HG02798 (cell line): ENCODE results near the gene KCNC1.

Experiments used
- ATAC-seq: cut with Tn5 transposase; IDR thresholded peaks from one replicate; pipeline ENCODE4 v1.9.1; 2021; ENCODE audit warnings: mild to moderate bottlenecking; ENCODE audit not compliant: unreplicated experiment, poor library complexity

Gene KCNC1

DNA sequence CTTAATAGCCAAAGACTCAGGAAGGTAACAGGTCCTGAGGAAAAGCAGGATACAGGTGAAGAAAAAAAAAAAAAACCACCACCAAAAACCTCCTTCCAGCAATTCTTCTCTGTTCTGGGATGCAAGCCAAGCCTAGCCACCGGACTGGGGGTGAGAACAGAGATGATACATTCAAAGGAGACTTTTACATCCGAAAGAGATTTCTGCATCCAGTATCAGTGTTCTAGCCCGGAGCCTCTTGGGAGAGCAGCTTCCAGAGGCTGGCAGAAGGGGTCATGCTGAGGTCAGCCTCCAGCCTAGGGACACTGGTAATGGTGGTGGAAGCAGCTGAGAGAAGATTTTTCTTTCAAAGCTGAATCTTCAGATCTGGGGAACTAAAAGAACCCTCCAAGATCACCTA is 76.2 kb downstream of the KCNC1 start:
- ATAC-seq, result no peak

DNA sequence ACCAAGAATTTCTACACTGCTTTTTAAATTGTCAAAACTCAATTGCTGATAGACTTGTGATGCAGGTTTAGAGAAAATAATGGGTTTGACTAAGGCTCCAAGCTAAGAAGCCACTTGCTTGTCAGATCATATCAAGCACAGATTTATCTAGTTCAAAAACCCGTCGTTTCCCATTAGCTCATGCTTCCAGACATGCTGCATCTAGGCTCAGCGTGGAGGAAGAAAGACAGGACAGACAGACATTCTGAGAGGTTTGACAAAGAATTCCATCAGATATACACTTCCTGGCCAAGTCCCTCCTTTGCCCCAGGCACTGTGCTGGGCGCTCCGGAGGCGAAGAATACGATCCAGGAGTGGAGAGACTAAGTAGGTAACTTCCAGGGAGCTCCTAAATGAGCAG is 76.8 kb downstream of the KCNC1 start:
- no peak for ATAC-seq

GRCh38 chr11:17812091-17812864 is 77.7 kb downstream of the KCNC1 start:
- no peak for ATAC-seq

- no peak for ATAC-seq
Observed at GRCh38 chr11:17812865-17813187, 78.2 kb downstream of the KCNC1 start.

DNA sequence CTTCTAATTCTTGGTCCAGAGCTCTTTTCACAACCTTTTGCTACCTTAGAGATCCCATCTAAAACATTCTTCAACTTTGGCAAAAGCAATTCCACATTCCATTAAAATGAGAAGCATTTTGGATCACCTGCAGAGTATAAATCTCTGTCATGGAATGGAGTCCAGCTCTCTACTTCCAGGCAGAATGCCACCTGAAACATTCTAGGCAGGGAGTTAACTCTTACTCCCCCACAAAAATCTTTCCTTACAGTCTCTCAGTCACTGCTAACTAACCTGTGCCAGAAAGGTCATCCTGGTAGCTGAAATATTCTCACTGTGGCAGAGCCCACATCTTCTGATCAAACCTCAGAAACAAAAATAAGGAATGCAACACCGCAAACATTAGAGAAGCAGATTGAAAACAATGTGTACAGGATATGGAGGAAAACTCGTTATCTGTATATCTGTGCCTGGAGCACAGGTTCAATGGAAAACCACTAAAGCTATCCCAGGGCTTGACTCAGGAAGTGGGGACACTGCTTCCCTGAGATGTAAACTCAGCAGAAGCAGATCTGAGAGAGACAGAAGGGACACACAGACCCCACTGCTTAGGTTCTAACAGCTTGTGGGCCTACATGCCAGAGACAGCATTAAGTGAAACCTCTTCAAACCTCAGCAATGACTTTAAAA is 78.9 kb downstream of the KCNC1 start:
- ATAC-seq, result no peak

DNA sequence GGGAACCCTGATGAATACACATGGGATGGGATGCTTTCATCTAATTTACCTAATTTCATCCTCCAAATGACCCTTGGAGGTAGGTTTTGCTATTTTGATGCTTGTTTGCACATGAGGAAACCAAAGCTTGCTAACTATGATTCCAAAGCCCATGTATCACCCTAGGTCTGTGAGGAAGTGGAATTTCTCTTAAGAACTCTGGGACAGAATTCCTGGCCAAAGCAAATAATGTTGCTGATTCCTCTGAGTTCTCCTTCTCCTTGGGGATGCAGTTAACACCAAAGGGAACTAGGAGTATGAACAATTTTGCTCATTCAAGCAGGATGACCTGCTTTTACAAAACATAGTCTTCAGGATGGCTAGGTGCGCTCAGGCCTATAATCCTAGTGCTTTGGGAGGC is 80.0 kb downstream of the KCNC1 start:
- no peak for ATAC-seq

GRCh38 chr11:17816232-17816931 is 81.8 kb downstream of the KCNC1 start:
- ATAC-seq, result no peak

DNA sequence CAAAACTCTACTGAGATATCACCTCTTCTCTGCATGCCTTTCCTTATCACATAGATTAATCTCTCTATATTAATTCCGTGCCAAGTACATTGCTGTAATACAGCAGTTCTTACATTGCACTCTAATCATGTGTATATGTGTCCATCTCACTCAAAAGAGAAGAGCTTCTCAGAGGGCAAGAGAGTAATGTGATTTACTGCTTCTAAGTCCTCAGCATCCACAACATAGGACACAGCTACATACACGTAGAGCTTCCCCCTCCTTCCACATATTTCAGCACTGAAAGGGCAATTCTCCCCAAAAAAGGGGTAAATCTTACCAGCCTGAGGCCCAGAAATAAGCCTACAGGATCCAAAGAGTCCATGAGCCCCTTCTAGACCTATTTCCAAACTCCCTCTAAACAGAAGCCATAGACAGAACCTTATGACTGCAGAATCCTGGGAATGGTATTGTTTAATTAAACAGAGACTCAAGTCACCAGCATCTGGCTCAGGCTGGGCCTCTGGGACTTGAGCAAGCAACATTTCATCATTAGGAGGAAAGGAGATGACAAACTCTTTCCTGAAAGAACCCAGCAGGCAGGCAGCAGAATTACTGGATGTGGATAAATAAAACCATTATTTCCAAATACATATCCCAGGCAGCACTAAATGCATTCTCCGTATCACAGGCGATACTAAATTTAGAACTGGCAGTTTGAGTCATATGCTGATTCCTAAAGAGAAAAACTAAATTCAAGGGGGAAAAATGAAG is 87.2 kb downstream of the KCNC1 start:
- ATAC-seq, result no peak

GRCh38 chr11:17822401-17822781 is 87.8 kb downstream of the KCNC1 start:
- ATAC-seq, result no peak

- ATAC-seq, result no peak
Observed at GRCh38 chr11:17827006-17827405, 92.4 kb downstream of the KCNC1 start.

DNA sequence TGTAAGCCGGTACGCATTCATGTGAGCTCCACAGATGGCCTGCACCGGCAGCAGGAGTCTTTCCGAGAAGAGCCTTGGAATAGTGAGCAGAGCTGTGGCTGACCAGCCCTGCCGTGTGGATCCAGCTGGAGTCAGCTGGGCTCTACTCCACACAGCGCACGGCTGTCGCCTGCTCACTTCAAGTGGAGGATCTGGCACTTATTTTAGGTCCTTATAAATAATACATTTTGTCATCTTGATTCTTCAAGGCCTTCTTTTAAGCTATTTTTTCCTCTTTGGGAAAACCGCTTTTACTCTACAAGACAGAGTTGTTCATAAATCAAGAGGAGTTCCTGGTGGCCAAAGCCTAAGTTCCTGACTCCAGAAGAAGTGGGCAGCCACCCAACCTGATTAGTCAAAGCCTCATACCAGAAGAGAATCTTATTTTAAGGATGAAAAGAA is 93.8 kb downstream of the KCNC1 start:
- ATAC-seq, result no peak

GRCh38 chr11:17831228-17831627 is 96.6 kb downstream of the KCNC1 start:
- ATAC-seq, result no peak

GRCh38 chr11:17831883-17832282 is 97.3 kb downstream of the KCNC1 start:
- no peak for ATAC-seq
